WTC11 (cell line): ENCODE data around the gene SLC44A5.

ENCODE experiments used
- ATF3 ChIP-seq: sonication (generic); formaldehyde crosslinking; conservative IDR thresholded peaks from 2 replicates; pipeline ENCODE4 v1.8.1; 2022; ENCODE audit warnings: mild to moderate bottlenecking, missing genetic modification reagents
- CREM ChIP-seq: sonication (generic); formaldehyde crosslinking; IDR thresholded peaks from 2 replicates; pipeline ENCODE4 v1.8.1; 2022; ENCODE audit warnings: mild to moderate bottlenecking, missing genetic modification reagents, moderate library complexity
- CTCF ChIP-seq: fragments of 200-600 bp; IDR thresholded peaks from 2 replicates; pipeline ENCODE4 v1.8.0; 2022; ENCODE audit warnings: antibody characterized with exemption
- JUN ChIP-seq: sonication (generic); formaldehyde crosslinking; IDR thresholded peaks from 2 replicates; pipeline ENCODE4 v1.8.0; 2023; ENCODE audit warnings: mild to moderate bottlenecking, missing genetic modification reagents
- NR2C2 ChIP-seq: sonication (generic); formaldehyde crosslinking; IDR thresholded peaks from 2 replicates; pipeline ENCODE4 v1.8.0; 2022; ENCODE audit warnings: mild to moderate bottlenecking, missing genetic modification reagents
- NR3C1 ChIP-seq: sonication (generic); formaldehyde crosslinking; conservative IDR thresholded peaks from 2 replicates; pipeline ENCODE4 v1.8.1; 2023; ENCODE audit warnings: low read depth, mild to moderate bottlenecking, missing genetic modification reagents
- SP1 ChIP-seq: sonication (generic); formaldehyde crosslinking; conservative IDR thresholded peaks from 2 replicates; pipeline ENCODE4 v1.8.1; 2022; ENCODE audit warnings: missing genetic modification reagents
- USF1 ChIP-seq: sonication (generic); formaldehyde crosslinking; IDR thresholded peaks from 2 replicates; pipeline ENCODE4 v1.8.0; 2022; ENCODE audit warnings: mild to moderate bottlenecking, missing genetic modification reagents
- USF2 ChIP-seq: sonication (generic); formaldehyde crosslinking; IDR thresholded peaks from 2 replicates; pipeline ENCODE4 v1.8.1; 2023; ENCODE audit warnings: mild to moderate bottlenecking, missing genetic modification reagents, moderate library complexity
- ZNF121 ChIP-seq: sonication (generic); formaldehyde crosslinking; IDR thresholded peaks from 2 replicates; pipeline ENCODE4 v1.8.0; 2023; ENCODE audit warnings: missing genetic modification reagents
- ZNF232 ChIP-seq: sonication (generic); formaldehyde crosslinking; IDR thresholded peaks from 2 replicates; pipeline ENCODE4 v1.8.0; 2022; ENCODE audit warnings: mild to moderate bottlenecking, missing genetic modification reagents

GRCh38 chr1:75579046-75579445, 31.9 kb downstream of the SLC44A5 start:
- TF ChIP-seq USF2 (CRISPR knock-in tag) (no peak), USF1 (CRISPR knock-in tag) (no peak), CTCF (no peak), ATF3 (CRISPR knock-in tag) (no peak), ZNF232 (CRISPR knock-in tag) (no peak), NR2C2 (CRISPR knock-in tag) (no peak), ZNF121 (CRISPR knock-in tag) (no peak), JUN (CRISPR knock-in tag) (no peak), SP1 (CRISPR knock-in tag) (no peak), NR3C1 (CRISPR knock-in tag) (no peak), CREM (CRISPR knock-in tag) (no peak)
